ENCODE results near the gene ERC2. TPM values are rescaled to one million over a fixed set of nuclear protein-coding genes. Genes with fewer than 3 reads are reported as not detected.
"Not testable (repeated sequence)": the region's sequence is repeated elsewhere in the genome, so short reads cannot be mapped to it uniquely, and the experiment has no call there.

ERC2 gene
- total RNA-seq (ENCODE audit: insufficient read depth, low replicate concordance): 33.5 TPM

DNA sequence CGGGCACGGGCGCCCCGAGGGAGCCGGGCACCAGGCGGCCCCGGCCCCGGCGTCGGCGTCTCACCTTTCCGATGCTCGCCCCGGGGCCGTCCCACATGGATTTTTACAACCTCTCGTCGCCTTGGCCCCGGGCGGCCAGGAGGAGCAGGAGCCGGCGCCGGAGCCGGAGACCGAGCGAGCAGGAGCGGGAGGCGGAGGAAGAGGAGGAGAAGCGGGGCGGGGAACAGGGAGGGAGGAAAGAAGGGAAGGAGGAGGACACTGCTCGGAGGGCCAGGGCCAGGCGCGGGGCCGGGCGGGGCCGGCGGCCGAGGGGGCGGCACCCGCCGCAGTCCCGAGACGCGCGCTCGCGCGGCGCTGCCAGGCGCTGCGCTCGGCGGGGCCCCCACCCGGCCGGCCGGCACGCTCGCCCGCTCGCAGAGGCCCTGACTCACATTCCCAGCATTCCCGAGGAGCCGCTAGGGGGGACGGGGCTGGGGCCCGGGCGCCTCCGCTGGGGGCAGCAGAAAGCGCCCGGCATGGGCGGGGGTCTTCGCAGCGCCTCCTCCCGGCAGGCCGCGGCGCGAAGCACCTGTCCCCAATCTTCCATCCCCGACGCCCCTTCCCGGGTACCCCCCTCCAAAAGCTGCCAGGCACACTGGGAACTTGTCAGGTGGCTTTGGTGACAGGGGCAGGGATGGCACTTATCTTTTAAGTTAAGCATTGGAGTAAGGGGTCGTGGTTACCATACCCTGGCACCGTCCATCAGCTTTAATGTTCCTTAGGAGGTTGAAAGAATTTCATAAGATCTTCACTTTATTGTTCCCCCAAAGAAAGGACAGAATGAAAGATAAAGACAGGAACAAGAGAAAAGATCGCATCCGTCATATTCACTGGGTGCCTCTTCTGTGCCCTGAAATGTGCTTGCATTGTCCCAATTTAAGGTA lies at the start of gene ERC2:
Gene ERC2, minus strand, starts transcription at position 284 of the 923 bp plus-strand sequence.
- peak; percentile 74 for DNase-seq (ENCODE audit: low spot score)

DNA sequence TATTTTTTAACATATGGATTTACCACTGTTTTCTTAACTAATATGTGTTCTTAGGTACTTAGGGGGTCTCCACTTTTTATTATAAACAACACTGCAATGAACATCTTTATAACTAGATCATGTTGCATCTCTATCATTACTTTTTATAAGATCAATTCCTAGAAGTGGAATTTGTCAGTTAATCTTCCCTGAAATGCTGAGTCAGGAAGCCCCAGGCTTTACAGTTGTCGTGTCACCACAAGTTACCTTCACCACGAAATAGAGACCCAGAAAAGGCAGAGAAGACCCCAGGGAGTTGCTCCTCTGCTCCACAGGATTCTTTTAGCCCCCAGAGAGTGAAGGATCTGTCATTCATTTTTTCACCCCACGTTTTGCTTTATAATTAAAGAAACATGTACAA lies 34.5 kb upstream of the ERC2 start:
- DNase-seq (ENCODE audit: low spot score): no peak

DNA sequence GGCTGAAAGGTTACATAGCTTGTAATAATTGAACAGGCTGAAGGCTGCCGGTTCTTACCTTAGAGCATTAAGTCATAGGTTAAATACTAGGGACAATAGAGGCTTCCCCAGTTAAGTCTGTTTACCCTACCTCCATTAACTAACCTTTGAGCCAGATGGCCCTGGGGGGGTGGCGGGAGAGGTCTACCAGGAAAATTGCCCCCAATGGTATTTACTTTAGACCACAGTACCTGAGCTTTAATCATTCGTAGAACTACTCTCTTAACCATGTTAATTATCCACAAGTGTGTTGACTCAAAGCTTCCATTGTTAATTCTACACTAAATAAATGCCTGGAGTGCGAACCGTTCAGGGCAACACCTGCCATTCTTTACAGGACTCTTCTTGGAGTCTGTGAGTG lies 28.1 kb upstream of the ERC2 start:
- not testable (repeated sequence) for DNase-seq (ENCODE audit: low spot score)

DNA sequence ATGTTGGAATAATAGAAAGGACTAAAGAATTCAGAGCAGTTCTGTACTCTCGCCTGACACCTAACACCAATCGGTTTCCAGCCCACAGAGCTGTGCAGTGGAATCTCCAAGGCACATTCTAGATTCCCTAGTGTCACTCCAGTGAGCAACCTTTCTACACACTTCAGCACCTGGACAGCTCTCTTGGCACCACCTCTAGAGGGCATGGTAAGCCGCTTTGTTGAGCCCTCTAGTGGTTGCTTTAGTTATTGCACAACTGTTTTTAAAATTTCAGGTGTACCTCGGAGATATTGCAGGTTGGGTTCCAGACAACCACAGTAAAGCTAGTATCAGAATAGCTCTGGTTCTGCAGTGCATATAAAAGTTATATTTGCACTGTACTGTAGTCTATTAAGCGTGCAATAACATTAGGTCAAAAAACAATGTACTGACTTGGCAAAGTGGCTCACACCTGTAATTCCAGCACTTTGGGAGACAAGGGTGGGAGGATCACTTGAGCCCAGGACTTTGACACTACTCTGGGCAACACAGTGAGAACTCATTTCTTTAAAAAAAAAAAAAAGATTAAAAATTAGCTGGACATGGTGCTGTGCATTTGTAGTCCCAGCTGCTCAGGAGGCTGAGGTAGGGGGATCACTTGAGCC lies 26.5 kb upstream of the ERC2 start:
- DNase-seq (ENCODE audit: low spot score): peak; percentile 85

DNA sequence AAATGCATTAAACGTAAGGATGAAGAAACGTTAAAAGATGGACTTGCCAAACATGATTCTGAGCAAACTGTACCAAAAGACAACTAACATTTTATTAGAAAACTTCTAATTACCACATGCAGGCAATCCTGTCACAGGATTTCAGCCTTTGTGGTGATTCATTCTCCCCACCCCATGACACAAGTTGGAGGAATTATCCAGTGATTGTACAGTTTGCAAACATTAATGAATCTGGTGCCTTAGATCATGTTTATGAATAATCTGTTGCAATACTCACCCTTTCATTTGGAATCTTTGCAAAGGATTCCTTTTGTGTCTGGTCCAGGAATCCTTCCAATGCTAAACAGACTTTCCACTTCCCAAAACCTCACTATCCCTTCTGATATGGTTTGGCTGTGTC lies 23.3 kb upstream of the ERC2 start:
- no peak for DNase-seq (ENCODE audit: low spot score)

DNA sequence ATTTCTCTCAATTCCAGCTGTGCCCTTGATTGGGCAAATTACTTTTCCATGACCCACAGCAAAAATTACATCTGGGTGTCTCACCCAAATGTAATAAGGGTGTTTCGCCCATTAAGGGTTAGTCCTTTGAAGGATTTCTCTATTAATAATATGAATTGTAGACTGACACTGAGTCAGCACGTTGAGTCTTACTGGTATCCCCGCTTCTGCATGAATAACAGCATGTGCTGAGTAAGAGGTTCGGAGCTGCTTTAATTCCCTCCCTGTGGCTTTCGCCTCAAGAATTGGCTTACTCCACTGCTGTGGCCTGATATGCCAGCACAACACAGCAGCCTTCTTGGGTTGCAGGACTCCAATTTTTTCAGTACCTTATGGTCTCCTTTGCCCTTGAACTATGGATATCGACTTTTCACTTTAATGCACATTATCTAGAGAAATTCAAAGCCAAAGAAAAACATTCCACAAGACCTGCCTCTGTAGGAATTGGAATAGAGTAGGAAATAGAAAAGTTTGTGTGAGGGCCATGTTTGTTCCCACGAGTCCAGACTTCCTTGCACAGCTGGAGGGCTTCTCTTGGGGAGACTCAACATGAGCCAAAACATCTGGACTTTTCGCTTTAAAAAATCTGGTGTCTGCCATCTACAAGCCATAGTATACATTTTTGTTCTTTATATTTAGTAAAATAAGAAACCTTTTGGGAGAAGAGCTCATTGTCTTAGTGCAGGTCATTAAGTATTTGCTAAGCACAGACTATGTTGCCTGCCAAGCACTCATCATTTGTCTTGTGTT lies 20.7 kb upstream of the ERC2 start:
- no peak for DNase-seq (ENCODE audit: low spot score)

DNA sequence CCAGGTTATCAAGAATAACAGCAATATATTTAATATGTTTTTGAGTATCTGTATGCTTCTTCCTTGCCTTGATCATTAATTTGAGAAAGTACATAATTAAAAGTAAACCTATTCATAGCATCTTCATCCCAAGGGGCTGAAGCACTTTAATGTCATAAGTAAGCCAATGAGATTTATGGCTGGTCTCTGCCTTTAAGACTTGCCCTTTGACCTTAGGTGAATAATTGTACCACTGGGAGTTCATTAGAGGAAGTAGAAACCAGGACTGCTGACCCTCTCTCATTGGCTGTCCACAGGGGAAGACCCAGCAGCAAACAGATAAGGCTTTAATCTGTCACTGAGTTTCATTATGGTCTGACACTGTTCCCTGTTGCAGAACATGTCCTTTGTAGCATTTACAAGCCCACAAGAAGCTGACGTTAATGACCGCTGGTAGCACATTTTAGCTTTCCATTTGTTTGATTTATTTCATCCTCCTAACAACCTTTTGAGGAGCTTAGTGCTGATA lies 16.3 kb upstream of the ERC2 start:
- no peak for DNase-seq (ENCODE audit: low spot score)

DNA sequence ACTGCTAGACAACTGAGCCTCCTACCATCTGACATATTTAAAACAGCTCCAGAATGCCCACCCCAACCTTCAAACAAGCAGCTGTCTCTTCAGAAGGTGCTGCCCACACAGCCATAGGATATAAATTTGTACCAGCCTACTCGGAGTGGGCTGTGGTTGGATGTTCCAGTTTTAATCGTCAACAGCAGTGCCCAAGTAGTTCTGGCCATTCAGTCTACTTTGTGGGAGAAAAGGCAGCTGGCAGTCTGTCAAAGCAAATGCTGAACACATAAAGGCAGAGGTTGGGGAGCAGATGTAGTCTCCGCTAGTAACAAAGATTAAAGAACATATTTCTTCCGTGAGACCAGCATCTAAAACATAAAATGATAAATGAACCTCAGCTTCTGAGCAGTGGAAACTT lies 15.9 kb upstream of the ERC2 start:
- no peak for DNase-seq (ENCODE audit: low spot score)

DNA sequence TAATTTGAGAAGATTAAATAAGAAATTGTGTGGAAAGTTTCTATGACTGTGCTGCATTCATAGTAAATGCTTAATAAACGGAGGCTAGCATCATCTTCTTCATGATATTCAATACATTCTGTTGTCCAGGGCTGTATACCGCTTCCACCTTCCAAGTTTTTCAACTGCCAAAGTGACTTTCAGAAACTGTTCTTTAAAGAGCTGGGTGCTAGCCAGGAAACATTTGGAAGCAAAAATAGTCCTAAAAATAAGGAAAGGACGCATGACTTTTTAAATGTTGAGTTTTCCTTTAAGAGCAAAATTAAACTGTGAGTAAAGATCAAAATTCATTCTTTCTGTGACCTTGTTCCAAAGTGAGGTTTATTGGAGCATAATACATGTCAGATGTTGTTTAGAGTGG lies 9.4 kb upstream of the ERC2 start:
- DNase-seq (ENCODE audit: low spot score): no peak

DNA sequence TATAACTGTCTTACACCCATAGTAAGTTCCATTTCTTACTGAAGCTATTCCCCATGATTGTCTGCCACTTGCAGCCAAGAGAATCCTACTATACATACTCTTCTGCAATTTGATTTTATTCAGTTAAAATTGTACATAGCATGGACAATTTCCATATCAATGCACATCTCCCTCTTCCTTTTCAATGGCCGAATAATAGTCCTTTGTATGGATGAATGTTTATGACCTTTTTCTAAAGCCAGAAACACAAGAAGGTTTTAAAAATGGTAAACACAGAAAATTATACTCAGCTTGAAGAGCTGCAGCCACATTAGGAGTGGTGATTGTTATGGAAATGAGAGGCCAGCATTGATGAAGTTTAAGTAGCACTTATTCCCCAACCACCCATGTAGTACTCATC lies 8.5 kb upstream of the ERC2 start:
- no peak for DNase-seq (ENCODE audit: low spot score)

DNA sequence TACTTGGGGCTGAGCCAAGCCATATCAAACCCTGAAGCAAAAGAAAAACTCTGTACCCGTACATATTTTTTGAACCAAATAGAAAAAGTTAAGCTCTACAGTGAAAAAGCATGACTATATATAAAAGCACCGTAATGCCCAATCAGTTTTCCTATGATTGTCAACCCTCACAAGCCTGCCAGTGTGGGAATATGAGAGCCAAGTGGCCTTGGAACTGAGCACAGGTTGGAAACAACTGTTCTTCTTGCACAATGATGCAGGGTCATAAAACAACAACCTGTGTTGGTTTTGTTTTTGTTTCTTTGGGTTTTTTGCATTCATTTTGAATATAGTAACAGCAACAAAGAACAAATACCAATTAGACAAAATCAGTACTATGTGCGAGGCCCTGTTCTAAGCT lies 3.5 kb upstream of the ERC2 start:
- DNase-seq (ENCODE audit: low spot score): no peak

DNA sequence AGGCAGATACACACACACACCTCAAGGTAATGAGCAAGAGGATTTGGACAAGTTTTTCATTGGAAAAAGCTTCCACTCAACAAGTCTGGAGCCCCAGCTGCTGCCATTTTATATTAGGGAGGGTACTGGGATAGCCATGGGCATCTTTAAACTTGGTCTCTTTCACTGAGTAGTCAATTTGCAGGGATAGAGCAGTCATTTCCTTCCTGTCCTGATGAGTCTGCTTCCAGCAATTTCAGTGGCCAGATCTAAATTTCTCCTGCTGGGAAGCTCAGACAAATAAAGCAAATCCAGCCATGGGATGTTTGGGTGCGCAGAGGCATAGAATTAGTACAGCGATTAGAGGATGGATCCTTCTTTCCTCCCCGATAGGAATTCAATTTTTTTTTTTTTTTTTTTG lies 874 bp upstream of the ERC2 start:
- no peak for DNase-seq (ENCODE audit: low spot score)

DNA sequence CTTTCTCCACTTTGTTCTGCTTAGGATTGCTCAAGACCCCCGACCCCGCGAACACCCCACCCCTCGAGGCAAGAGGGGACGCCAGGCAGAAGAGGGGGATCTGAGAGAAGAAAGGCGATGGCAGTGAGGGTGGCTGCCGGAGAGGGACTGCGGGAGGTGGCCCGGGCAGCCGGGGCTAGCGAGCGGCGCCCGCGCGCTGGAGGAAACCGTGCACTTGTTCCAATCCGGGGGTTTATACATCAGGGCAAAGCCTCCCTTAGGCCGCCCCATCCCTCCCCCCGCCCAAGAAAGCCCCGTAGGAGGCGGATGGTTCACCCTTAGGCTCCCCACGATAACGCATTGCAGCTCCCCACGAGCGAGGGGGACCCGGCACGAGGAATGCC lies 475 bp downstream of the ERC2 start:
- DNase-seq (ENCODE audit: low spot score): no peak

DNA sequence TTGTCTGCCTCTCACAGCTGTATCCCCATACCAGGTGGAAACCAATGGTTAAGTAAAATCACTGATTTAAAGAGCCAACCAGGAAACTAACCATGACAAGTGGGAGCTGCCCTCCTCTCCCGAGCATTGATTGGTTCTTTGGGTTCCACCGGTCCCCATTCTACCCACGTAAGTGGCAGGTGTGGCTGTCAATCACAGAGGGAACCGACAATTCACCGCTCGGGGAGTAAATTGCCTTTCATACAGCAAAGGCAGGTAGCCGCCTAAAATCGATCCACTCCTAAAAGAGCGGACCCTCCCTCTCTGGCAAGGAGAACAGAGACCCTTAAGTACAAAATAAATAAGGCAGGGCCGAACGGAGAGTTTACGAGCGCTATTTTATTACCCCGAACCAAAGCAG lies 1.2 kb downstream of the ERC2 start:
- DNase-seq (ENCODE audit: low spot score): peak; percentile 76

DNA sequence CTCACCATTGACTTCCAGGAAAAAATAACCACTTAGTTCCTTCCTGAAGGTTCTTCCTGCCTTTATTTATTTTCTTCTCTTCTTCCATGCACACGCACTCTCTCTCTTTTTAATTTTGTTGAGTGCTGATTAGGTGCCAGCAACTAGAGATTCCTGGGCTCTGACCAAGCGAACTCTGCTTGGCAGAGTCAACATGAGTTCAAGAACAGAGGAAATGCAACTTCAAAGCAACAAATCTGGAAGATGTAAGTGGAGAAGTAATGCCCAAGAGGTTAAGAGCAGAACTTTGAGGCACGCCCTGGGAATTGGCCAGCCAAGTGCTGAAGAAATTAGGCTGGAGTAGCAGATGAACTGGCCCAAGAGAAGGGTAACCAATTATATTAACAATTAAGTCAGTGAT lies 8.5 kb downstream of the ERC2 start:
- DNase-seq (ENCODE audit: low spot score): no peak

DNA sequence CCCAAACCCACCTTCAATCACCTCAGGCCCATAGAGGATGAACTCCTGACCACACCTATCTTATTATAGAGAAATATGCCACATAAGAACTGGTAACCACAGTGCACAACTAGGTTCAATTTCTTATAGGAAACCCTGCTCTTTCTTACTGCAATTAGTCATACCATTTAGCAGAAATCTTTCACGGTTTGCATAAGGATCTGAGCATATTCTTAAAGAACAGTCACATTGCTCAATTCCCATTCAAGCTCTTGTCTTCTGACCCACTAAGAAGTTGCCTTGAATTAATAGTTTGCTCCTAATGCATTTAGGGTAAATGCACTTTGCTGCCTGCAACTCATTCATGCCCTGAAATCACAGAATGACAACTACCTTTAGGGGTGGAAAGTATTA lies 9.2 kb downstream of the ERC2 start:
- no peak for DNase-seq (ENCODE audit: low spot score)

DNA sequence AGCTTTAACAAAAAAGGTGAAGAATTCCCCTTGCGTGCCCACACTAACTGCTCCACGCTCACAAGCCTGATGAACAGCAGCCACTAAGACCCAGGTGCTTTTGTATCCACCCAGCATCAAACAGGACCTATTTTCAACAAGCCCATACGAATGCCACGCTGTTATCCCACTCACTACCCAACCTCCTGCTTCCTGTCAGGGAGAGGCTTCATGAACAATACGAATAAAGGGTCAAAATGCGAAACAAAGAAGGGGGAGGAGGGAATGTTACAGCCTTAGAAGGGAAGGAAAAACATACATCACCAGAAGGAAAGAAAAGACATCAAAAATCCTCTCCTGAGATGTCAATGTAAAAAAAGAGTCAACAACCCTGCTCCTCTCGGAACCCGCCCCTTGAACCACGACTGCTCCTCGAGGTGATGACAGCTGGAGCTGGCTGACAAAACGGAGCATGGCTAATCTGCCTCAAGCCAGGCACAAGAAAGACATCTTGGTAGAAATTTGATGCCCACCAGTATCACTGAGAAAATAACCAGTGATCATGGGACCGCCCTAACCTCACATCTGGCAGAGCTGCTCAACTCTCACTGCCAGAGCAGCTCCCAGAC lies 9.7 kb downstream of the ERC2 start:
- DNase-seq (ENCODE audit: low spot score): no peak

DNA sequence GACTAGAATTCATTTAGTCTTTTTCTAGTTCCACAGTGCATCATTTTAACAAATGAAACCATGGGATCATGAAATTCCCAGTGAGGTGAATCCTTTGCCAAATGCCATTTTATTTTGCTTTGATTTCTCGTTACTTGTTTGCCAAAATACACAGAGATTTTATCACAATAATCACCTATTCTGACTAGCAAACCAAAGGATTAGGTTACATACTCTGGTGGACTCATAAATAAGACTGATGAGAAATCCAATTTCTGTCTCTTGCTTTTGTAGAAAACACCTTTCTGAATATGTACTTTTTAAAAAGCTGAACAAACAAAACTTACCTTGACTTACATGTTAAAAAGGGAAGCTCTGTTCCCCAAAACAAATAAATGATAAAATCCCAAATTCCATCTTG lies 12.2 kb downstream of the ERC2 start:
- no peak for DNase-seq (ENCODE audit: low spot score)

DNA sequence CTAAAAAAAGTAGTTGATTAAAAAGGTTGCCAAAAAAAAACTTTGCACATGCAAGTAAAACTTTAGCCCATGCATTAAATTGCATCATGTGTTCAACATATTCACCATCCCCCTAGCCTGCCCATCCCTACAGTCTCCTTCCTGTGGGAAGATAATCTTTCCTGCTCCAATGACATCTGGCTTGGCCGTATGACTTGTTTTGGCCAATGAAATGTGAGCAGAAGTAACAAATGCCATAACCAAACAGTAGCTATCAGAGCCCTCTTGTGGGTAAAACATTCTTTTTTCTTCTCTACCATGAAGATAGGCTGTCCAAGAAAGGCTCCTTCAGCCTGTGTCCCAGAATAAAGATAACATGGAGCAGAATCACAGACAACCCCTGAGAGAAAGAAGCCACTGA lies 15.3 kb downstream of the ERC2 start:
- no peak for DNase-seq (ENCODE audit: low spot score)

DNA sequence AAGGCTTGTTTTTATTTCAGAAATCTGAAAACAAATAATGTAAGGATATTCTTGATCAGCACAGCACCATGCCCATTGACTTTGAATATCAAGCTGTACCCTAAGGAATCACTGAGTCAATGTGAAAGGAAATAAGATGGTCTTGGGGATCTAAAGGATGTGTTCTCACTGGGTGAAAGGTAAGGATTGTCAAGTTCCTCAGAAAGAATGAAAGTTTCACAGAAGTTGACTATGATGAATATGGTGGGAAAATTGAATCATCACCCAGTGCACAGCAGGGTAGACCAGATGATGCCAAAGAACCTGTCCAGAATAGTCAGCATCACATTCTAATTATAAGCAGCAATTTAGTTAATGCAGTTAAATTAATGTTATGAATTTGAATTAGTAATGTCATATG lies 16.2 kb downstream of the ERC2 start:
- DNase-seq (ENCODE audit: low spot score): no peak

DNA sequence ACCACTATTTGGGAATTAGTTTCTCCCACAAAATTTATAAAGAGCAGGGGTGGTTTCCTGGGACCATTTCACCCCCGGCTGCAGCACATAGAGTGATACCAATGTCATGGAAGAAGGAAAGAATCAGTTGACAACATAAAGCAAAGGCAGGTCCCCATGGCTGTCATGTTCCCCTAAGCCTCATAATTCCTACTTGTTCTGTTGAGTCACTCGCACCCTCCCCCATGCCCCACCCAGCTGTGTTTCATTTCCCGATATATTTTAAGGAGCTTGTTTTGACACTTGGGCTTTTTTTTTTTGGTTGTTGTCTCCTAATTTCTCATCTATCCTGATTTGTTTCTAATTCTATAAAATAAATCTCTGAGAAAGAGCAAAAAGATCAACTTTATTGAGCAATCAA lies 24.9 kb downstream of the ERC2 start:
- no peak for DNase-seq (ENCODE audit: low spot score)

DNA sequence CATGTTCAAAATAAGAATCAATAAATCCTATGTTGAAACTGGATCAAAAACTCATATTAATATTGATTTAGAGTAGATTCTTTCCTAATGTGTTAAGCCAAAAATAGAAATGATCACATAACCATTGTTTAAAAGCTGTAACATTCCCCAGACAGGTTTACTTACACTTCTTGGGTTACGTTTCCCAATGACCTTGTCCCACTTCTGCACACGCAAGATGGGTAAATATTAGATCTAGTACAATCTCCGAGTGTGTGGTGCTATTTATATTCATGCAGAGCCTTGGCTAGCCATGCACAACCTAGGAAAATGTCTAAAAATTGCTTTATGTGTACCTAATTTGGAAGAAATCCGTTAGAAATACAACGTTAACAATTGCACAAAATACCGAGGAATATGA lies 39.6 kb downstream of the ERC2 start:
- DNase-seq (ENCODE audit: low spot score): no peak
